ENCODE measurements around the gene FMOD. TPM values are rescaled to one million over a fixed set of nuclear protein-coding genes. Genes with fewer than 3 reads are reported as not detected.

FMOD gene
- total and polyA plus RNA-seq, 2 donors (not counting 3 experiments of a cell fraction or from before 2014, with no cell fraction given), result 0.11 to 0.12 TPM

GRCh38 chr1:203379825-203380224 is 28.9 kb upstream of the FMOD start:
- DNase-seq (ENCODE audit: low read depth, low spot score) (peak; percentile 45), FAIRE-seq (no peak)
- Histone ChIP-seq H3K9me3 (replicated peaks; ENCODE audit: control insufficient read depth, insufficient read depth, low read length) (no peaks in the 10 kb centered on the region), H3K4me1 (ENCODE audit: control insufficient read depth, extremely low read depth, insufficient read depth, low read length) (no peaks in the 10 kb centered on the region), H3K4me3 (replicated peaks in 1 of 3; ENCODE audit: insufficient read depth in 1 of 3, low read depth in 1 of 3, low read length in 3 of 3) (no peak overlapping the region), H3K36me3 (ENCODE audit: control insufficient read depth in 2 of 2, extremely low read depth in 1 of 2, insufficient read depth in 2 of 2, low read length in 2 of 2) (no peaks in the 10 kb centered on the region), H2AFZ (ENCODE audit: low read depth, low read length) (no peak overlapping the region), H3K27ac (ENCODE audit: insufficient read depth, low read depth, low read length) (no peak overlapping the region), H3K9ac (replicated peaks; ENCODE audit: extremely low read depth, insufficient read depth, low read length) (no peak overlapping the region), H3K27me3 (ENCODE audit: control insufficient read depth in 2 of 2, insufficient read depth in 2 of 2, low read length in 2 of 2) (peaks cover 34 to 40% of the 10 kb centered on the region in 2 experiments), H3K79me2 (ENCODE audit: control insufficient read depth, insufficient read depth, low read length) (no peaks in the 10 kb centered on the region), H3K9me1 (replicated peaks; ENCODE audit: control insufficient read depth, extremely low read depth, insufficient read depth, low read length) (no peaks in the 10 kb centered on the region), H4K20me1 (replicated peaks; ENCODE audit: control insufficient read depth, extremely low read depth, insufficient read depth, low read length) (no peaks in the 10 kb centered on the region), H3K4me2 (ENCODE audit: insufficient read depth, low read length) (no peak overlapping the region)
- intact Hi-C loops (cut with micrococcal nuclease), result no loop called here
- dilution Hi-C loops (cut with MboI; ENCODE audit: extremely low pct_ligation_motif_present, low sequenced_read_pairs), result no loop called here
- TF ChIP-seq POLR2A (IDR thresholded peaks at IDR 0.05; ENCODE audit: low read depth, low read length) (no peak), MAX (IDR thresholded peaks at IDR 0.05; ENCODE audit: insufficient read depth, insufficient read length) (no peak), GATA2 (IDR thresholded peaks at IDR 0.05; ENCODE audit: insufficient read depth, insufficient read length, low read depth, low read length) (no peak), EZH2 (IDR thresholded peaks at IDR 0.05; ENCODE audit: borderline replicate concordance, low read depth, low read length, severe bottlenecking) (no peak), JUN (IDR thresholded peaks at IDR 0.05; ENCODE audit: borderline replicate concordance, insufficient read depth, insufficient read length, low read depth) (no peak), FOS (IDR thresholded peaks at IDR 0.05; ENCODE audit: borderline replicate concordance, insufficient read depth, low read length) (no peak), CTCF (IDR thresholded peaks at IDR 0.05; ENCODE audit: extremely low read depth in 1 of 2, insufficient read depth in 1 of 2, low read depth in 1 of 2, low read length in 2 of 2) (no peak), POLR2AphosphoS5 (IDR thresholded peaks at IDR 0.05; ENCODE audit: insufficient read depth, low read depth, low read length) (no peak), MYC (IDR thresholded peaks at IDR 0.05; ENCODE audit: low read depth, low read length) (no peak)
- POLR2A ChIA-PET, result interaction anchor here (0.6 kb wide), 1 partner anchor 51 kb away, joined by 7 read pairs; no protein-coding TSS in a partner anchor
- BruUV-seq (replicated peaks), result no TSS peak
- CTCF ChIA-PET, result interaction anchor here (0.9 to 2.1 kb wide), 6 partner anchors 11 to 112 kb away, joined by 3 to 6 read pairs (median 5); no protein-coding TSS in a partner anchor
